GM18873 (cell line): ENCODE data around the gene EIF3K.
A peak's percentile ranks its signal among the peaks of the same experiment; 100 is the strongest.
"Not testable (repeated sequence)": the region's sequence is repeated elsewhere in the genome, so short reads cannot be mapped to it uniquely, and the experiment has no call there.

Source experiments
- ATAC-seq: cut with Tn5 transposase; IDR thresholded peaks from one replicate; pipeline ENCODE4 v1.9.1; 2021; ENCODE audit warnings: mild to moderate bottlenecking, moderate library complexity, moderate number of reproducible peaks; ENCODE audit not compliant: unreplicated experiment, low FRiP score

EIF3K gene

DNA sequence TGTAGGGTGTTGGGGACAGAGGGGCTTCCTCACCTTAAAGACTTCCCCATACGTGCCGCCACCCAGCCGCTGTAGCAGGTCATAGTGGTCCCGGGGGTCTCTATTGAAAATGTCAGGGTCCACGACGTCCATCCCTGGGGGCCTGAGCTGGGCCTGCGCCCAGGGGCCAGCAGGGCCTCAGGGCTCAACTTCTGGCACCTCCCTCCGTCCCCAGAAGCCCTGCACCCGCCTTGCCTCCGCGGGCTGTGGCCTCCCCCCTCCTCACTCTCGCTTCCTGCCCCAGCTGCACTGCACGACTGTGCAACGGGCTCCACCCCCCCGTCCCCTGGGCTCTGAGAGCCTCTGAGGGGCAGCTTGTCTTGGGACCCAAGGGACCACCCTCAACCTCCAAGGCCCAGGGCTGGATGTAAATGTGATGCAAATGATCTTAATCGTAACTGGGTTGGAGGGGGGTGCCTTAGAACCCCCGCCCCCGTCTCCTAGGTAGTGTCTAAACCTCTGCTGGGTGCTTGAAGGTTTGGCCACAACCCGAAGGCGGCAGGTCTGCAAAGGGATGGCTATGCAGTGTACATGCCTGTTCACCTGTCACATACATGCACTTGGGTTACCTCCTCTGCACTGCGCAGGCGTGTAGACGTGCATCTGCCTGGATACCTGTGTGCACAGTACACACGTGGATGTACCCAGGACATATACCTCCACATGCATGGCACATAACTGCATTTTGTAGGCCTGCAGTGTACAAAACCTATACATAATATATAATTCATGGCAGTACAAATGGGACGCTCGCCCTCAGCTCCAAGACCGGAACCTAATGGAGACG, 1.0 kb upstream of the EIF3K start, which contains the start of gene MAP4K1:
Gene MAP4K1, minus strand, starts transcription at position 190 of the 826 bp plus-strand sequence. Its CDS starts 58 bp downstream, at position 132.
- peak; percentile 39 for ATAC-seq

DNA sequence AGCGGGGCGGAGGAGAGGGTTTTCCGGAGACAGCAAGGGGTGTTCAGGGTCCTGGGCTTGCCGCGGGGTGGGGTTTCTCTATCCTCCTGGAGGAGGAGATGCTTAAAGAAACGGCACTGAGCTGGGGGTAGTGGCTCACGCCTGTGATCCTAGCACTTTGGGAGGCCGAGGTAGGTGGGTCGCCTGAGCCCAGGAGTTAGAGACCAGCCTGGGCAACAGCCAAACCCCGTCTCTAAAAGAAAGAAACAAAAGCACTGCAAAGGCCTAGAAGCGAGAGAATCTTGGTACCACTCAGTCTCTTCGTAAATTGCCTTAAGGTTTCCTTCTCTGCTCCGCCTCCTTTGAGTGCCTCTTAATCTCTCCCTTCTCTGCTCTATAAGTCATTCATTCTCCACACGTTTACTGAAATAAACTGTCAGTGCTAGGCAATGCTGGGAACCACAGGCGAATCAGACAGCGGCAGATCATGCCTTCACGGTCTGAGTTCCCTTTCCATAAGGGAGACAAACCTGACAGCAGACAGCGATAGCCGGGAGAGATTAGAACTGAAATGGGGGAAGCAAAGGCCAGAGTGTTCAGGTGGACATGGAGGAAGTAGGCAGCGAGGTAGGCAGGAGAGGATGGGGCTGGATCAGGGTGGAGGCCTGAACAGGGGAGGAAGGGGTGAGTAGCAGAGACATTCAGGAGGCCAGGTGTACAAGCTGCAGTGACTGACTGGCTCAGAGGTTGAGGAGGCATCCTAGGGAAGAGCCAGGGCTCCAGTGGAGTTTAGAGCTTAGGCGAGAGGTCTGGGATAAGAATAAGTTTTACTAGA, 580 bp downstream of the EIF3K start:
- no peak for ATAC-seq

DNA sequence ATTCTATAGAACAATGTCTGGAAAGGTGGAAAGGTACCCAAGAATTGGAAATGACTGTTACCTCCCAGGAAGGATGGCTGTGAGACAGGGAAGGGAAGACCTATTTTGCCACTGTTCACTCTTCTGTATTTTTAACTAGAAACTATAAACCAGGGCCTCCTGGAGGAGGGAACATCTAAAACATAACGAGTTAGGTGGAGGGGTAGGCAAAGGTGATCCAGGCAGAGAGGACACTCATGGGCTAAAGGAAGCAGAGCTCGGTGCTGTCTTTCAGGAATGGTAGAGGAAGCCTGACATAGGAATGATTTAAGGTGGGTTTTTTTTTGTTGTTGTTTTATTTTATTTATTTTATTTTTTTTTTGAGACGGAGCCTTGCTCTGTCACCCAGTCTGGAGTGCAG, 5.8 kb downstream of the EIF3K start:
- no peak for ATAC-seq

DNA sequence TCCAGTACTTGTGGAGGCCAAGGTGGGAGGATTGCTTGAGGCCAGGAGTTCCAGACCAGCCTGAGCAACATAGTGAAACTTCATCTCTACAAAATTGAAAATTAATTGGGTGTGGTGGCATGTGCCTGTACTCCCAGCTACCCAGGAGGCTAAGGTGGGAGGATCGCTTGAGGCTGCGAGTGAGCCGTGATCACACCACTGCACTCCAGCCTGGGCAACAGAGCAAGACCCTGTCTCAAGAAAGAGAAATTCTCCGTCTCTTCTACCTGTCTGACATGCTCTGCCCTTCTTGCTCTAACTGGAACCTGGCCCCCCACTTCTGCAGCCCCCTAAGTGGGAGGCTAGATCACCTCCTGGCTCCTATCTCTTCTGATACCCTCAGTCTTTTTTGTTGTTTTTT, 7.4 kb downstream of the EIF3K start:
- no peak for ATAC-seq

DNA sequence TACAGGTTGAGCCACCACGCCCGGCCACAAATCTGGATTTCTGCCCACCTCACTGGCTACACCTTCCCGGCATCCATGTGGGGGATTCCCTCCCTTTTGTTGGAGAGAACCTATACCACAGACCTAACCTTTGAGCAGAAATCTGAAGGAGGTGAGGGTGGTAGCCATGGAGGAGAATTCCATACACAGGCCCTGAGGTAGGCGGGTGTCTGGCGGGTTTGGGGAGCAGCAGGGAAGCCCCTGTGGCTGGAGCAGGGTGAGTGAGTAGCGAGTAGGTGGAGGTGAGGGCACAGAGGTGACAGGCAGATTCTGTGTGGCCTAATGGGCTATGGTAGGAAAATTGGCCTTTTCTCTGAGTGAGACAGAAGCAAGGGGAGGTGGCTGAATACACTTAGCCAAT, 10.6 kb downstream of the EIF3K start:
- ATAC-seq, result no peak

DNA sequence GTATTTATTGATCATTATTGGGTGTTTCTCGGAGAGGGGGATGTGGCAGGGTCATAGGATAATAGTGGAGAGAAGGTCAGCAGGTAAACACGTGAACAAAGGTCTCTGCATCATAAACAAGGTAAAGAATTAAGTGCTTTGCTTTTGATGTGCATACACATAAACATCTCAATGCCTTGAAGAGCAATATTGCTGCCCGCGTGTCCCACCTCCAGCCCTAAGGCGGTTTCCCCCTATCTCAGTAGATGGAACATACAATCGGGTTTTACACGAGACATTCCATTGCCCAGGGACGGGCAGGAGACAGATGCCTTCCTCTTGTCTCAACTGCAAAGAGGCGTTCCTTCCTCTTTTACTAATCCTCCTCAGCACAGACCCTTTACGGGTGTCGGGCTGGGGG, 12.3 kb downstream of the EIF3K start:
- not testable (repeated sequence) for ATAC-seq

DNA sequence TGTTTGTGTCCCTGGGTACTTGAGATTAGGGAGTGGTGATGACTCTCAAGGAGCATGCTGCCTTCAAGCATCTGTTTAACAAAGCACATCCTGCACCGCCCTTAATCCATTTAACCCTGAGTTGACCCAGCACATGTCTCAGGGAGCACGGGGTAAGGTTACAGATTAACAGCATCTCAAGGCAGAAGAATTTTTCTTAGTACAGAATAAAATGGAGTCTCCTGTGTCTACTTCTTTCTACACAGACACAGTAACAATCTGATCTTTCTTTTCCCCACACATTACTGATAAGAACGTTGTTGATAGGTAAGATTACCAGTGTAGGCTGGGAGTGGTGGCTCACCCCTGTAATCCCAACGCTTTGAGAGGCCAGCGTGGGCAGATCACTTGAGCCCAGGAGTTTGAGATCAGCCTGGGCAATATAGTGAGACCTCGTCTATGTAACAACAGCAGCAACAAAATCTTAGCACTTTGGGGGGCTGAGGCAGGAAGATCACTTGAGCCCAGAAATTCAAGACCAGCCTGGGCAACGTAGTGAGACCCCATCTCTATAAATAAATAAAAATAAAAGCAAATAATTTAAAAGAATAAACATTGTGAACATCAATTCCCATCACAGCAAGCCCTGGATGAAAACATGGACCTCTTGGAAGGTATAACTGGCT, 13.0 kb downstream of the EIF3K start:
- not testable (repeated sequence) for ATAC-seq

DNA sequence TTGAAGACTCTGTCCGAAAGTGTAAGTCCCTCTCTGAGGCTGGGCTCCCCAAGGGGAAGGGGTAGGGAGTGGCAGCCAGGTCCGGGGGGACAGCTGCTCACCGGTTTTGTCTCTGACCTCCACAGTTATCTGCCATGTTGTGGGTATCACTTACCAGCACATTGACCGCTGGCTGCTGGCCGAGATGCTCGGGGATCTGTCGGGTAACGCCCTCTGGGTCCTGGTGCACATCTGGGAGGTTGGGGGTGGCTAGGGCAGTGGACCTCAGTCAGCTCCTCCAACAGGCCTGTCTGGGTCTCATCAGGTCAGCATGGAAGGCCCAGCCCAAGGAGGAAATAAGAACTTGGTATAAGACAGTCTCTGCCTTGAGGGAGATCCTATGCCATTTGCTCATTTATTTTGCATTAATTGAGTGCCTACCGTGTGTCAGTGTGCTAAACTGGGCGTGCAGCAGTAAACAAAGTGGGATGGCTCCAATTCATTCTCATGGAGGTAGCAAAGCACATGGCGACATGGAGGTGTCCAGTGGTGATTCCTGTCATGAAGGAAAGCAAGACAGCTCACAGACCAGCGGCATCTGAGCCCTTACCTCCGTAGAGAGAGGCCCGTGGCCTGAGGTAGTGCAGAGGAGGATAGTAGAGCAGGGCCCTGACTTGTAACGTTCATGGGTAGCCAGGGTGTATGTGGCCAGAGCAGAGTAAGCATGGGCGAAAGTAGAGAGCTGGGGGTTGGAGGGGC, 13.7 kb downstream of the EIF3K start:
- no peak for ATAC-seq

DNA sequence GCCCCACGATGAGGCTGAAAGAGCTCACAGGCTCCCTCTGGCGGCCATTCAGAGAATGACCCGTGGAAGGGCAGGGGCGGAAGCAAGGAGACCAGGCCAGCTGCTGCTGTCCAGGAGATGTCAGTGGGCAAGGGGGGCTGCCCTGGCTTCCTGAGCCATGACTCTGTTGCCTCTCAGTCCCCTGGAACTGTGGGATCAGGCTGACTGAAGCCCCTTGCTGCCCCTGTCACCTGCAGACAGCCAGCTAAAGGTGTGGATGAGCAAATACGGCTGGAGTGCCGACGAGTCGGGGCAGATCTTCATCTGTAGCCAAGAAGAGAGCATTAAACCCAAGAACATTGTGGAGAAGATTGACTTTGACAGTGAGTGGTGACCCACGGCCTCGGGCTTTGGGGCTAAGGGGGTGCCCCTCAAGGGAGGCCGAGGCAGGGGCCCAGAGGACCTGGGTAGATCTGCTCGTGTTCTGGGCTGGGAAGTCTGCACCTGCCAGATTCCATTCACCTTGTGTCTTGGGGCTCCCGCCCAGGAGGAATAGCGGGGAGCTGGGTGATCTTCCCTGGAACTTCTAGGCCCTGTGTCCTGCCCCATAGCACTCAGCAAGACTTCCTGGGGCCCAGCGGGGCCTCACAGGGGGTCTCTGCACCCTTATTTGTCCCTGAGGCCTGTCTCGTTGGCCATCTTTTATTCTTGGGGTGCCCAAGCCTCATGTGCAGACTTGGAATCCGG, 15.9 kb downstream of the EIF3K start:
- no peak for ATAC-seq

DNA sequence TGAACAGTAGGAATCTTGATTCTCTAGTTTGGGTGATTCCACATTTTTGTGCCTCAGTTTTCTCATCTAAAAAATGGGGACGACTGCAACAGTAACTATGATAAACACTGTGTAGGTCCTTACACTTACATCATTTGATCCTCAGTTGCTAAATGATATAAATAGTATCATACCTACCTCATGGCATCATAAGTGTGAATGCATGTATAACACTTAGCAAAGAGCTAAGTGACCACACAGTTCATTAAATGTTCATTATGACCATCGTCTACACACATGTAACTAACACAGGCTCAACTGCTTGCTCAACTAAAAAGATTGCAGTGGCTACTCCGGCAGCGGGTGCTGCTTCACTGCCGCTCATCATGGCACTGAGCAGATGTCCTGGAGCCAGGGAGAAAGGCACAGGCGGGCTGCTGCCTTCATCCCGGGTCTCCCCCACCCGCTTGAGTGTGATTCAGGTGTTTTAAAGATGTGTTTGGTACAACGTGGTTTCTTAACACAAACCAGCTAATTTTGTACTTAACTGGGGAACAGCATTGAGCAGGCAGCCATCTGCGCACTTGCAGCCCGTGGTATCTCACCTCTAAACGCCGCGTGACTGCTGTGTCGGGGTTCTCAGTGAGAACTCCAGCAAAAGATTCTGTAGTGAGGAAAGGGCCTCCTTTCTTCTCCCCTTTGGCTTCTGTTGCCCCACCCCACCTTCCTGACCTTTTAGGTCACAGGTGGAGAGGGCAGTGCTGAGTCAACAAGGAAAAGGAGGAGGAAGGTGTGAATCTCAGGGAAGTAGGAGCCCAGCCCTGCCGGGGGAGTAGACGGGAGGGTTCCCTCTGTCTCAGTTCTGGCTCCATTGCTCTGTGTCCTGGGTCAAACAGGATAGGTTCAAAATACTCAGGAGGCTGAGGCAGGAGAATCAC, 16.8 kb downstream of the EIF3K start:
- no peak for ATAC-seq

DNA sequence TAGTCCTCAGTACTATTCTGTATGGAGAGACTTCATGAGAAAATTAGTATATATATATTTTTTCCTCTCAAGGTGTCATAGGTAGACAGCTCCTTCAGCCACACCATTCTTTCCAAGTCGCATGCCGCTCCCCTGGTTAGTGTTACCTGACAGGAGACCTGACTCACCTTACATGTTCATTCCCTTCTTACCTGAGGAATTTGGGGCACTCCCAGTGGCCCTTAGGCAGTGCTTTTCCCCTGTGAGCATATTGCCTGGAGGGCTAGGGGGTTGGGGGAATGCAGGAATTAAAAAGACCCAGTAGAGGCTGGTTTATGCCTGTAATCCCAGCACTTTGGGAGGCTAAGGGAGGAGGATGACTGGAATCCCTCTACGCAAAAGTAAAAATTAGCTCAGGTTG, 19.5 kb downstream of the EIF3K start:
- no peak for ATAC-seq

DNA sequence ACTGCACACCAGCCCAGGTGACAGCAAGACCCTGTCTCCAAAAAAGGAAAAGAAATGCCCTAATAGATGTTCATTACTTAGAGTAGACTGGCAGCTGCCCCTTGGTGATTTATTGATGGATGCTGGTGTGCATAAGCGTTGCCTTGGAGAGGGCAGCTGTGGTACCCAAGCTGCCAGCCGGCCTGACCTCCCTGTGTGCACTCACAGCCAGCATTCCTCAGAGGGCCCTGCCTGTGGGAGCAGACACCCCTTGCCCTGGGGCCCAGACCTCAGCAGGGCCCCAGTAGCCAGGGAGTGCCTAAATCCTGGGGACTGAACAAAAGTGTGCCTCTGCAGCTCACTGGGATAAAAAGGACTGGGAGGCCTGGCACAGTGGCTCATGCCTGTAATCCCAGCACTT, 20.7 kb downstream of the EIF3K start:
- ATAC-seq, result no peak

DNA sequence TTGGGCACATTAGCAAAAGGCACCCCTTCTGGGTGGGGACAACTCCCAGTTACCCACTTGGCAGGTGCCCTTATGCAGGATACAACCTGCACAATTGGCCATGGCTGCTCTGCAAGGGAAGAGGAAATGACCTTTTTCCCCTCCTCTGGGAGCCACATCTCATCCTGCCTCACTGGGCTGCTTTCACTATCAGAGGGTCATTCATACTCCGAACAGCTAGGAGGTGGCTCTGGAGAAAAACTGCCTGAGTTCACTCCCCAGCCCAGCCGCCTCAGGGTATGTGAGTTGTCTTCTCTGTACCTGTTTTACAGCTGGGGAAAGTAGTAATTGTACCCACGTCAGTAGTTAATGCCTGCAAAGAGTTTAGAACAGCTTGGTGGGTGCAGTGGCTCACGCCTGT, 21.4 kb downstream of the EIF3K start:
- no peak for ATAC-seq

DNA sequence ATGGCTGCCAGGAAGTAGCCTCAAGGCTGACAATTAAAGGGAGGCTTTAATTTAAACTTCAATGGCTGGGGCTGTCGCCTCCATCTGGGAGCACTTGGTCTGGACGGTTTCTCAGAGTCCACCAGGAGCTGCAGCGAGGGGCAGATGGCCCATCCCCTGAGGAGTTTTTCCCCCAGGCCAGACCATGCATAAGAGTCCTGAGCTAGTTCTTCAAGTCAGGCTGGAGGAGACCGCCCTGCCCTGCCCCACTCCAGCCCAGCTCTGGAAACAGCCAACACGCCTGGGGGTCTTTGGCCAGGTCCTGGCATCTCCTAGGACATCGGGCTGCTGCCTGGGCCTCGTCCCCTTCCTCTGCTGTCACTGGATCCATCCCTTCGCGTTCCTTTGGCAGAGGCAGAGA, 23.2 kb downstream of the EIF3K start:
- no peak for ATAC-seq

DNA sequence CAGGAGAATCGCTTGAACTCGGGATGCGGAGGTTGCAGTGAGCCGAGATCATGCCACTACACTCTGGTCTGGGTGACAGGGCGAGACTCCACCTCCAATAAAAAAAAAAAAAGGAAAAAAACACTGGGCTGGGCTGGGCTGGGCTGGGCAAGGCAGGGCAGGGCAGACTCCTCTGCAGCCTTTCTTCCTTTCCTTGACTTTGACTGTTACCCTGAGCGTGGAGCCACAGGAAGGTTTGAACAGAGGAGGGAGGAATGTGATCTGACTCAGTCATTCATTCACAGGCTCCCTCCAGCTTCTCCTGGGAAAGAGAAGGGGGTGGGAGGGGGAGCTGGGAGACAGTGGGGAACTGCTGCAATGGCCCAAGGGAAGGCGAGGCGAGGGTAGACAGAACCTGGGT, 25.7 kb downstream of the EIF3K start:
- no peak for ATAC-seq

DNA sequence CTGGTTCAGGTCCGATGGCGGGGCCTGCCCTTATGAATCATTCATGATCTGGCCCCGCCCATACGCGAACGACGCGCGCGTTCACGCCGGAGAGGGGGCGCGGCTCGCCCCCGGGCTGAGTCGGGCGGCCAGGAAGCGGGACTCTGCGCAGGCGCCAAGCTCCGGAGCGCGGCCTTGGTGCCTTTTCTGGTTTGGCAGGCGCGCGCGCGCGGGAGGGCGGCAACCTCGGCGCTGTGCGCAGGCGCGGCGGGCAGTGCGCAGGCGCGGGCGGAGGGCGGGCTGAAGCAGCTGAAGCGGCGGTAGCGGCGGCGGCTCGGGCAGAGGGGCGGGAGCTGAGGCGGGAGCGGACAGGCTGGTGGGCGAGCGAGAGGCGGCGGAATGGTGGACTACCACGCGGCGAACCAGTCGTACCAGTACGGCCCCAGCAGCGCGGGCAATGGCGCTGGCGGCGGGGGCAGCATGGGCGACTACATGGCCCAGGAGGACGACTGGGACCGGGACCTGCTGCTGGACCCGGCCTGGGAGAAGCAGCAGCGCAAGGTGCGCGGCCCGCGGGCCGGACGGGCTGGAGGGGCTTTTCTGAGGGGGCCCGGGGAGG, 28.5 kb downstream of the EIF3K start, which contains the start of gene ACTN4:
Gene ACTN4, plus strand, starts transcription at position 282 of the 598 bp plus-strand sequence. Its CDS starts 97 bp downstream, at position 379.
- ATAC-seq, result peak; percentile 68

DNA sequence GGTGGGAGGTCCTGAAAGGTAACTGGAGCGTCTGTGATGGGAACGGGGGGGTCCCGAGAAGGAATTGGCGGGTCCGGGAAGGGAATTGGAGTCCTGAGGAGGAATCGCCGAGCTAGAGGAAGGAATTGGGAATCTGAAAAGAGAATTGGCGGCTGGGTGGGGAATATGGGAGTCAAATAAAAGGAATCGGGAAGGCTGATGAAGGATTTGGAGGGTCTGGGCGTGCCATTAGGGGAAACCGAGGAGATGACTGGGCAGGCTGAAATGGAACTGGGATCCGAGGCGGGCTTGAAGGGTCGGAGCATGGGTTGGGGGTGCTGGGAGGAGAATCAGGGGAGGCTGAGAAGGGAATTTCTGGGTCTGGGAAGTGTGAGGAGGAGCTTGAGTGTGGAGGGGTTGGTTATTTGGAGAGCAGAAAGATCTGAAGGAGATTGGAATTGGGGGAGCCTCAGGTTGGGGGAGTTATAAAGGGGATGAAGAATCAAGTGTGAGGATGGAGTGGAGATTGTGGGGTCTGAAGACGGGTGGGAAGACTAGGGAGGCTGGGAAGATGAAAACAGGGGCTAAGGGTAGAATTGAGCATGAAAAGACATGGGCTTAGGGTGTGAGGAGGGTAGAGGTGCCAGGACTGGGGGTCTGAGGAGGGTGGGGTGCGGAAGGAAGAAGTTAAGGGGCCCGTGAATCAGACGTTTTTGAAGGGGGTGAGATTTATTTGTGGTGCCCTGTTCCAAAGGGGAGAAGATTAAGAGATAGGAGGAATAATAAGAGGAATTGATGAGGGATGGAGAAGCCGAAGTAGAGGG, 29.2 kb downstream of the EIF3K start:
- ATAC-seq, result no peak
